Measurements from ENCODE around the gene USP9X.

DNA sequence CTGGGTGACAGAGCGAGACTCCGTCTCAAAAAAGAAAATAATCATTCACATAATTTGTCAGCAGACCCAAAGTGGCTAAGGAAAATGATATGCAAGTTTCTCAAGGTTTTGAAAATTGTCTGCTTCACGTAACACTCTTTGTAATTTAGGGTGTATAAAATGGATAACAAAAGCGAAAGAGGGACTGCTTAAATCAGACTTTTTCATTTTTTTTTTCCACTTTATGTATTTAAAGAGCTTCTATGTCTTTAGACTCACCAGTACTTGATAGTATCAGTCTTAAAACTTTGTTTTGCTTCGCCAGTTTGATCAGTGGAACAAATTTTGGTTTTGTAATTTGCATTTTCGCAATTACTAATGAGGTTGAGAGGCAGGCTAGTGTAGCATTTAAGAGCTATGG lies 34.6 kb downstream of the USP9X start:
- TF ChIP-seq, protein P1, sequence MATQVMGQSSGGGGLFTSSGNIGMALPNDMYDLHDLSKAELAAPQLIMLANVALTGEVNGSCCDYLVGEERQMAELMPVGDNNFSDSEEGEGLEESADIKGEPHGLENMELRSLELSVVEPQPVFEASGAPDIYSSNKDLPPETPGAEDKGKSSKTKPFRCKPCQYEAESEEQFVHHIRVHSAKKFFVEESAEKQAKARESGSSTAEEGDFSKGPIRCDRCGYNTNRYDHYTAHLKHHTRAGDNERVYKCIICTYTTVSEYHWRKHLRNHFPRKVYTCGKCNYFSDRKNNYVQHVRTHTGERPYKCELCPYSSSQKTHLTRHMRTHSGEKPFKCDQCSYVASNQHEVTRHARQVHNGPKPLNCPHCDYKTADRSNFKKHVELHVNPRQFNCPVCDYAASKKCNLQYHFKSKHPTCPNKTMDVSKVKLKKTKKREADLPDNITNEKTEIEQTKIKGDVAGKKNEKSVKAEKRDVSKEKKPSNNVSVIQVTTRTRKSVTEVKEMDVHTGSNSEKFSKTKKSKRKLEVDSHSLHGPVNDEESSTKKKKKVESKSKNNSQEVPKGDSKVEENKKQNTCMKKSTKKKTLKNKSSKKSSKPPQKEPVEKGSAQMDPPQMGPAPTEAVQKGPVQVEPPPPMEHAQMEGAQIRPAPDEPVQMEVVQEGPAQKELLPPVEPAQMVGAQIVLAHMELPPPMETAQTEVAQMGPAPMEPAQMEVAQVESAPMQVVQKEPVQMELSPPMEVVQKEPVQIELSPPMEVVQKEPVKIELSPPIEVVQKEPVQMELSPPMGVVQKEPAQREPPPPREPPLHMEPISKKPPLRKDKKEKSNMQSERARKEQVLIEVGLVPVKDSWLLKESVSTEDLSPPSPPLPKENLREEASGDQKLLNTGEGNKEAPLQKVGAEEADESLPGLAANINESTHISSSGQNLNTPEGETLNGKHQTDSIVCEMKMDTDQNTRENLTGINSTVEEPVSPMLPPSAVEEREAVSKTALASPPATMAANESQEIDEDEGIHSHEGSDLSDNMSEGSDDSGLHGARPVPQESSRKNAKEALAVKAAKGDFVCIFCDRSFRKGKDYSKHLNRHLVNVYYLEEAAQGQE (IDR thresholded peaks at IDR 0.05; ENCODE audit: low read depth, low read length): no peak
- TF ChIP-seq MXI1 (IDR thresholded peaks at IDR 0.05; ENCODE audit: low read depth, low read length) (no peak), EP300 (IDR thresholded peaks at IDR 0.05; ENCODE audit: borderline replicate concordance in 1 of 2, low read depth in 1 of 2, low read length in 1 of 2) (no peak), EZH2phosphoT487 (IDR thresholded peaks at IDR 0.05; ENCODE audit: borderline replicate concordance, low read depth) (no peak), JUND (IDR thresholded peaks at IDR 0.05) (no peak), RXRA (IDR thresholded peaks at IDR 0.05; ENCODE audit: borderline replicate concordance, low read depth) (no peak), CHD2 (IDR thresholded peaks at IDR 0.05; ENCODE audit: low read length, partially characterized antibody) (no peak)
- TF ChIP-seq, protein P2, sequence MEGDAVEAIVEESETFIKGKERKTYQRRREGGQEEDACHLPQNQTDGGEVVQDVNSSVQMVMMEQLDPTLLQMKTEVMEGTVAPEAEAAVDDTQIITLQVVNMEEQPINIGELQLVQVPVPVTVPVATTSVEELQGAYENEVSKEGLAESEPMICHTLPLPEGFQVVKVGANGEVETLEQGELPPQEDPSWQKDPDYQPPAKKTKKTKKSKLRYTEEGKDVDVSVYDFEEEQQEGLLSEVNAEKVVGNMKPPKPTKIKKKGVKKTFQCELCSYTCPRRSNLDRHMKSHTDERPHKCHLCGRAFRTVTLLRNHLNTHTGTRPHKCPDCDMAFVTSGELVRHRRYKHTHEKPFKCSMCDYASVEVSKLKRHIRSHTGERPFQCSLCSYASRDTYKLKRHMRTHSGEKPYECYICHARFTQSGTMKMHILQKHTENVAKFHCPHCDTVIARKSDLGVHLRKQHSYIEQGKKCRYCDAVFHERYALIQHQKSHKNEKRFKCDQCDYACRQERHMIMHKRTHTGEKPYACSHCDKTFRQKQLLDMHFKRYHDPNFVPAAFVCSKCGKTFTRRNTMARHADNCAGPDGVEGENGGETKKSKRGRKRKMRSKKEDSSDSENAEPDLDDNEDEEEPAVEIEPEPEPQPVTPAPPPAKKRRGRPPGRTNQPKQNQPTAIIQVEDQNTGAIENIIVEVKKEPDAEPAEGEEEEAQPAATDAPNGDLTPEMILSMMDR (IDR thresholded peaks at IDR 0.05): no peak
- TF ChIP-seq, protein P3, sequence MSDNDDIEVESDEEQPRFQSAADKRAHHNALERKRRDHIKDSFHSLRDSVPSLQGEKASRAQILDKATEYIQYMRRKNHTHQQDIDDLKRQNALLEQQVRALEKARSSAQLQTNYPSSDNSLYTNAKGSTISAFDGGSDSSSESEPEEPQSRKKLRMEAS (IDR thresholded peaks at IDR 0.05; ENCODE audit: low read depth): no peak

Data from SK-N-SH (cell line).